GM20000 (cell line): ENCODE results near the gene YIPF5.

Source experiments
- DNase-seq: peaks from one replicate; pipeline ENCODE4 v3.0.0; 2012; ENCODE audit warnings: low spot score
- CTCF ChIP-seq: IDR thresholded peaks from 2 replicates; pipeline ENCODE4 v1.5.1; 2012; ENCODE audit warnings: mild to moderate bottlenecking, control low read depth; ENCODE audit errors: extremely low read depth, missing control alignments

YIPF5 gene

GRCh38 chr5:144117412-144117811 is 53.0 kb downstream of the YIPF5 start:
- TF ChIP-seq CTCF, result no peak
- no peak for DNase-seq

DNA sequence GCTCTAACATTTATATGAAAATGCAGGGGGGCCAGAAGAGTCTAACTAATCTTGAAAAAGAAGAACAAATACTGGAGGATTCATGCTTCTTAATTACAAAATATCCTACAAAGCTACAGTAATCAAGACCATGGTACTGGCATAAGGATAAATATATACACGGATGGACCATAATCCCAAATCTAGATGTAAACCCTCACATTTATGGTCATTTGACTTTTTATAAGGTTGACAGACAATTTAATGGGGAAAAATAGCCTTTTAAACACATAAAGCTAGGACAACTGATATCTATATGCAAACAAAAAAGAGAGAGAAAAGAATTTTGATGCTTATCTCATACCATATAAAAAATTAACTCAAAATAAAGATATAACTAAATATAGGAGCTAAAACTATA is 55.9 kb downstream of the YIPF5 start:
- no peak for DNase-seq
- TF ChIP-seq CTCF, result no peak
